HEK293 (cell line): ENCODE measurements around the gene WFDC12.

ENCODE experiments used
- CTCF ChIA-PET: fragments of 350-600 bp; formaldehyde crosslinking; extraction: SDS; loops from one replicate; lab custom pipeline; 2021; ENCODE audit warnings: antibody characterized with exemption; lab: Yijun Ruan, JAX
- POLR2A ChIA-PET: fragments of 300-600 bp; formaldehyde crosslinking; extraction: SDS; loops from one replicate; lab custom pipeline; 2020; ENCODE audit warnings: antibody characterized with exemption, inconsistent platforms; lab: Yijun Ruan, JAX
- H3K27ac ChIP-seq: fragments of 200-500 bp; sonication (Bioruptor generic); 2 replicates; pipeline ENCODE4 v1.5.1; 2014; ENCODE audit warnings: low read depth, low read length, control low read depth, inconsistent platforms; ENCODE audit errors: extremely low read depth
- H3K36me3 ChIP-seq, 2 experiments: fragments of 200-500 bp in 1 of 2; sonication (Bioruptor generic) in 1 of 2; 1 replicate in 1 of 2; 2 replicates in 1 of 2; pipeline ENCODE4 v1.5.1; 2014 to 2017; ENCODE audit warnings: inconsistent platforms in 2 of 2, low read length in 2 of 2; ENCODE audit not compliant: control insufficient read depth in 2 of 2, insufficient read depth in 1 of 2
- H3K4me1 ChIP-seq: fragments of 200-500 bp; sonication (Bioruptor generic); 2 replicates; pipeline ENCODE4 v1.5.1; 2014; ENCODE audit warnings: mild to moderate bottlenecking, low read length, inconsistent platforms; ENCODE audit not compliant: control insufficient read depth, insufficient read depth
- H3K4me3 ChIP-seq: 2 replicates; pipeline ENCODE4 v1.5.1; 2011; ENCODE audit warnings: low read depth, mild to moderate bottlenecking, control low read depth, low read length, moderate library complexity
- H3K9me3 ChIP-seq: fragments of 200-500 bp; sonication (Bioruptor generic); 2 replicates; pipeline ENCODE4 v1.5.1; 2014; ENCODE audit warnings: low read depth, low read length, inconsistent platforms; ENCODE audit not compliant: control insufficient read depth, insufficient read depth
- KLF8 ChIP-seq: fragments of 450-650 bp; formaldehyde crosslinking; IDR thresholded peaks from 2 replicates; pipeline ENCODE4 v1.5.1; 2016; ENCODE audit warnings: missing biosample characterization, missing genetic modification characterization
- PRDM6 ChIP-seq: fragments of 450-650 bp; formaldehyde crosslinking; IDR thresholded peaks from 2 replicates; pipeline ENCODE4 v1.5.1; 2017; ENCODE audit warnings: missing biosample characterization, missing genetic modification characterization
- RBAK ChIP-seq: fragments of 450-650 bp; formaldehyde crosslinking; IDR thresholded peaks from 2 replicates; pipeline ENCODE4 v1.5.1; 2016; ENCODE audit warnings: missing biosample characterization, missing genetic modification characterization
- SALL2 ChIP-seq: fragments of 450-650 bp; formaldehyde crosslinking; IDR thresholded peaks from 2 replicates; pipeline ENCODE4 v1.5.0; 2017; ENCODE audit warnings: missing biosample characterization, mild to moderate bottlenecking, missing genetic modification characterization, borderline replicate concordance
- TCF7L2 ChIP-seq: IDR thresholded peaks from 2 replicates; pipeline ENCODE4 v1.6.1; 2011; ENCODE audit warnings: low read depth, mild to moderate bottlenecking, inconsistent platforms, low read length, moderate library complexity, borderline replicate concordance
- YY2 ChIP-seq: fragments of 450-650 bp; formaldehyde crosslinking; IDR thresholded peaks from 2 replicates; pipeline ENCODE4 v1.5.1; 2016; ENCODE audit warnings: missing biosample characterization, missing genetic modification characterization
- ZBTB48 ChIP-seq: fragments of 450-650 bp; formaldehyde crosslinking; IDR thresholded peaks from 2 replicates; pipeline ENCODE4 v1.5.1; 2016; ENCODE audit warnings: missing biosample characterization, missing genetic modification characterization
- ZBTB49 ChIP-seq: fragments of 450-650 bp; formaldehyde crosslinking; IDR thresholded peaks from 2 replicates; pipeline ENCODE4 v1.5.1; 2016; ENCODE audit warnings: missing biosample characterization, missing genetic modification characterization, low read depth
- ZNF10 ChIP-seq: fragments of 450-650 bp; formaldehyde crosslinking; IDR thresholded peaks from 2 replicates; pipeline ENCODE4 v1.5.1; 2017; ENCODE audit warnings: missing biosample characterization, missing genetic modification characterization
- ZNF155 ChIP-seq: fragments of 450-650 bp; formaldehyde crosslinking; IDR thresholded peaks from 2 replicates; pipeline ENCODE4 v1.5.1; 2016; ENCODE audit warnings: missing biosample characterization, missing genetic modification characterization
- ZNF19 ChIP-seq: fragments of 450-650 bp; formaldehyde crosslinking; IDR thresholded peaks from 2 replicates; pipeline ENCODE4; 2016; ENCODE audit warnings: missing biosample characterization, missing genetic modification characterization, low read depth
- ZNF248 ChIP-seq: fragments of 450-650 bp; formaldehyde crosslinking; IDR thresholded peaks from 2 replicates; pipeline ENCODE4 v1.5.1; 2017; ENCODE audit warnings: missing biosample characterization, missing genetic modification characterization
- ZNF37A ChIP-seq: fragments of 450-650 bp; IDR thresholded peaks from 2 replicates; pipeline ENCODE4 v1.5.1; 2018; ENCODE audit warnings: missing biosample characterization, missing genetic modification characterization
- ZNF473 ChIP-seq: fragments of 450-650 bp; formaldehyde crosslinking; IDR thresholded peaks from 2 replicates; pipeline ENCODE4 v1.5.1; 2017; ENCODE audit warnings: missing biosample characterization, missing genetic modification characterization
- ZNF600 ChIP-seq: fragments of 450-650 bp; formaldehyde crosslinking; IDR thresholded peaks from 2 replicates; pipeline ENCODE4 v1.5.1; 2016; ENCODE audit warnings: missing biosample characterization, missing genetic modification characterization
- ZNF645 ChIP-seq: fragments of 450-650 bp; formaldehyde crosslinking; IDR thresholded peaks from 2 replicates; pipeline ENCODE4; 2016; ENCODE audit warnings: missing biosample characterization, missing genetic modification characterization
- ZNF776 ChIP-seq: fragments of 450-650 bp; formaldehyde crosslinking; IDR thresholded peaks from 2 replicates; pipeline ENCODE4 v1.5.0; 2017; ENCODE audit warnings: missing biosample characterization, missing genetic modification characterization, borderline replicate concordance
- ZNF830 ChIP-seq: fragments of 450-650 bp; IDR thresholded peaks from 2 replicates; pipeline ENCODE4 v1.5.0; 2018; ENCODE audit warnings: missing biosample characterization, missing genetic modification characterization, low read depth, mild to moderate bottlenecking, moderate library complexity
- TF ChIP-seq, protein P1 (sequence below): fragments of 450-650 bp; formaldehyde crosslinking; IDR thresholded peaks from 2 replicates; pipeline ENCODE4 v1.5.1; 2016; ENCODE audit warnings: missing biosample characterization, missing genetic modification characterization
- TF ChIP-seq, protein P2 (sequence below): fragments of 450-650 bp; formaldehyde crosslinking; conservative IDR thresholded peaks from 2 replicates; pipeline ENCODE4 v1.5.1; 2016; ENCODE audit warnings: low read depth, missing biosample characterization, missing genetic modification characterization

The WFDC12 gene

DNA sequence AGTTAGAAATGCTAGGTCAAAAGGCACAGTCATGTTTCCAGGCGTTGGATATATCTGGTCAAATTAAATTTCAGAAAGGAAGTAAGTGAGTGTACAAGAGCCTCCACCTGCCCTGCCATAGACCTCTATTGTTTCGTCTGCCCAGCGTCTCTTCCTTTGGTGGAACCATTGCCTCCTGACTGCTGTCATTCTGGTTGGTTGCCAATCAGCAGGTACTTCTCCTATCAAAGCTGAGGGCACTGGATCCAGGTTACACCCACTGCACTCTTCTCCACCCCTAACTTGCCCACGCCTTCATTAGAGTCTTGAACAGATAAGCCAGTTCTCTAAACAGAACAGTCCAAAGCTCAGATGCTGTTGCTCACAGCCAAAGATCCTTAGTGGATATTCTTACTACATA, 6.7 kb downstream of the WFDC12 start:
- ChIA-PET CTCF (interaction anchor here (1.5 to 1.8 kb wide), 3 partner anchors 13 to 173 kb away, joined by 6 to 10 read pairs (median 6); no protein-coding TSS in a partner anchor), POLR2A (no interaction called here)
- Histone ChIP-seq H3K4me3 (no peak overlapping the region), H3K4me1 (no peaks in the 10 kb centered on the region), H3K36me3 (no peaks in the 10 kb centered on the region), H3K9me3 (no peaks in the 10 kb centered on the region), H3K27ac (no peak overlapping the region)
- no peak for TF ChIP-seq PRDM6 (tag by site-specific recombination)
- TF ChIP-seq ZNF10 (tag by site-specific recombination): no peak
- TF ChIP-seq KLF8 (tag by site-specific recombination): no peak
- TF ChIP-seq YY2 (tag by site-specific recombination): no peak
- no peak for TF ChIP-seq ZNF473
- TF ChIP-seq SALL2: no peak
- TF ChIP-seq ZNF776 (tag by site-specific recombination): no peak
- TF ChIP-seq TCF7L2: no peak
- TF ChIP-seq ZNF37A: no peak
- TF ChIP-seq ZBTB48 (tag by site-specific recombination): no peak
- no peak for TF ChIP-seq ZBTB49 (tag by site-specific recombination)
- TF ChIP-seq, protein P1, sequence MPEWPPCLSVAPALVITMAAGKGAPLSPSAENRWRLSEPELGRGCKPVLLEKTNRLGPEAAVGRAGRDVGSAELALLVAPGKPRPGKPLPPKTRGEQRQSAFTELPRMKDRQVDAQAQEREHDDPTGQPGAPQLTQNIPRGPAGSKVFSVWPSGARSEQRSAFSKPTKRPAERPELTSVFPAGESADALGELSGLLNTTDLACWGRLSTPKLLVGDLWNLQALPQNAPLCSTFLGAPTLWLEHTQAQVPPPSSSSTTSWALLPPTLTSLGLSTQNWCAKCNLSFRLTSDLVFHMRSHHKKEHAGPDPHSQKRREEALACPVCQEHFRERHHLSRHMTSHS (tag by site-specific recombination): no peak
- TF ChIP-seq ZNF600 (tag by site-specific recombination): no peak
- no peak for TF ChIP-seq ZNF155 (tag by site-specific recombination)
- TF ChIP-seq RBAK (tag by site-specific recombination): no peak
- TF ChIP-seq ZNF248 (tag by site-specific recombination): no peak
- TF ChIP-seq, protein P2, sequence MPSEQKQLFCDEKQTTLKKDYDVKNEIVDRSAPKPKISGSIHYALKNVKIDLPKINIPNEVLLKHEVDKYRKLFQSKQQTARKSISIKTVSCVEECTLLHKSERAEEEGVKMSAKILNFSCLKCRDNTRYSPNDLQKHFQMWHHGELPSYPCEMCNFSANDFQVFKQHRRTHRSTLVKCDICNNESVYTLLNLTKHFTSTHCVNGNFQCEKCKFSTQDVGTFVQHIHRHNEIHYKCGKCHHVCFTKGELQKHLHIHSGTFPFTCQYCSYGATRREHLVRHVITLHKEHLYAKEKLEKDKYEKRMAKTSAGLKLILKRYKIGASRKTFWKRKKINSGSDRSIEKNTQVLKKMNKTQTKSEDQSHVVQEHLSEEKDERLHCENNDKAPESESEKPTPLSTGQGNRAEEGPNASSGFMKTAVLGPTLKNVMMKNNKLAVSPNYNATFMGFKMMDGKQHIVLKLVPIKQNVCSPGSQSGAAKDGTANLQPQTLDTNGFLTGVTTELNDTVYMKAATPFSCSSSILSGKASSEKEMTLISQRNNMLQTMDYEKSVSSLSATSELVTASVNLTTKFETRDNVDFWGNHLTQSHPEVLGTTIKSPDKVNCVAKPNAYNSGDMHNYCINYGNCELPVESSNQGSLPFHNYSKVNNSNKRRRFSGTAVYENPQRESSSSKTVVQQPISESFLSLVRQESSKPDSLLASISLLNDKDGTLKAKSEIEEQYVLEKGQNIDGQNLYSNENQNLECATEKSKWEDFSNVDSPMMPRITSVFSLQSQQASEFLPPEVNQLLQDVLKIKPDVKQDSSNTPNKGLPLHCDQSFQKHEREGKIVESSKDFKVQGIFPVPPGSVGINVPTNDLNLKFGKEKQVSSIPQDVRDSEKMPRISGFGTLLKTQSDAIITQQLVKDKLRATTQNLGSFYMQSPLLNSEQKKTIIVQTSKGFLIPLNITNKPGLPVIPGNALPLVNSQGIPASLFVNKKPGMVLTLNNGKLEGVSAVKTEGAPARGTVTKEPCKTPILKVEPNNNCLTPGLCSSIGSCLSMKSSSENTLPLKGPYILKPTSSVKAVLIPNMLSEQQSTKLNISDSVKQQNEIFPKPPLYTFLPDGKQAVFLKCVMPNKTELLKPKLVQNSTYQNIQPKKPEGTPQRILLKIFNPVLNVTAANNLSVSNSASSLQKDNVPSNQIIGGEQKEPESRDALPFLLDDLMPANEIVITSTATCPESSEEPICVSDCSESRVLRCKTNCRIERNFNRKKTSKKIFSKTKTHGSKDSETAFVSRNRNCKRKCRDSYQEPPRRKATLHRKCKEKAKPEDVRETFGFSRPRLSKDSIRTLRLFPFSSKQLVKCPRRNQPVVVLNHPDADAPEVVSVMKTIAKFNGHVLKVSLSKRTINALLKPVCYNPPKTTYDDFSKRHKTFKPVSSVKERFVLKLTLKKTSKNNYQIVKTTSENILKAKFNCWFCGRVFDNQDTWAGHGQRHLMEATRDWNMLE (tag by site-specific recombination): no peak
- TF ChIP-seq ZNF645 (tag by site-specific recombination): no peak
- no peak for TF ChIP-seq ZNF830 (tag by site-specific recombination)
- no peak for TF ChIP-seq ZNF19 (tag by site-specific recombination)
